GM21529 (cell line): ENCODE data around the gene PAOX.
"Not testable (repeated sequence)": the region's sequence is repeated elsewhere in the genome, so short reads cannot be mapped to it uniquely, and the experiment has no call there.

ENCODE experiments used
- ATAC-seq: cut with Tn5 transposase; IDR thresholded peaks from one replicate; pipeline ENCODE4 v1.9.1; 2021; ENCODE audit not compliant: unreplicated experiment

The PAOX gene

GRCh38 chr10:133403359-133403758 is 24.3 kb downstream of the PAOX start:
- no peak for ATAC-seq

- ATAC-seq: no peak
These were observed 24.7 kb downstream of the PAOX start for GRCh38 chr10:133403784-133404183.

GRCh38 chr10:133405272-133405671 is 26.2 kb downstream of the PAOX start:
- ATAC-seq: no peak

GRCh38 chr10:133405844-133406527 is 26.9 kb downstream of the PAOX start:
- peak; percentile 62 for ATAC-seq

- ATAC-seq: no peak
These were observed 32.7 kb downstream of the PAOX start for GRCh38 chr10:133411523-133412380.

- no peak for ATAC-seq
These were observed 33.3 kb downstream of the PAOX start for GRCh38 chr10:133412381-133412711.

GRCh38 chr10:133414401-133414800 is 35.3 kb downstream of the PAOX start:
- not testable (repeated sequence) for ATAC-seq

- ATAC-seq: no peak
These were observed 36.7 kb downstream of the PAOX start for GRCh38 chr10:133415752-133416151.

GRCh38 chr10:133418289-133418993 is 39.4 kb downstream of the PAOX start:
- ATAC-seq: no peak

- no peak for ATAC-seq
These were observed 40.3 kb downstream of the PAOX start for GRCh38 chr10:133419211-133419950.

- no peak for ATAC-seq
These were observed 41.0 kb downstream of the PAOX start for GRCh38 chr10:133420028-133420427.

GRCh38 chr10:133420579-133420978 is 41.5 kb downstream of the PAOX start:
- ATAC-seq: no peak

- no peak for ATAC-seq
These were observed 42.5 kb downstream of the PAOX start for GRCh38 chr10:133421336-133422222.

GRCh38 chr10:133422223-133422806 is 43.3 kb downstream of the PAOX start:
- ATAC-seq: no peak

GRCh38 chr10:133422807-133423771 is 44.0 kb downstream of the PAOX start:
- no peak for ATAC-seq

GRCh38 chr10:133424102-133424501 is 45.0 kb downstream of the PAOX start:
- not testable (repeated sequence) for ATAC-seq

- not testable (repeated sequence) for ATAC-seq
These were observed 45.5 kb downstream of the PAOX start, which contains the start of gene SPRN for GRCh38 chr10:133424601-133425000. TSS of gene SPRN (minus strand) at chr10:133424625. CDS start at chr10:133423681, 944 bp downstream.

GRCh38 chr10:133429571-133429970 is 50.5 kb downstream of the PAOX start:
- ATAC-seq: not testable (repeated sequence)
